Measurements from ENCODE around the gene CFAP97D1. TPM values are rescaled to one million over a fixed set of nuclear protein-coding genes. Genes with fewer than 3 reads are reported as not detected.

Gene CFAP97D1
- under 1 TPM in 4 of 12 donors, not detected in 8; 0.03 to 0.22 (median 0.13) TPM for polyA plus RNA-seq (ENCODE audit: insufficient read length in 12 of 12)
- long read RNA-seq, donor 1: 0 reads
- long read RNA-seq, donor 2: 0 reads
- long read RNA-seq, donor 3: 0 reads
- long read RNA-seq, donor 4: 0 reads
- long read RNA-seq, donor 5: 0 reads
- long read RNA-seq, donor 6: 0 reads
- long read RNA-seq, donor 7: 0 reads
- long read RNA-seq, donor 8: 0 reads
- long read RNA-seq, donor 9: 0 reads
- long read RNA-seq, donor 10: 0 reads
- long read RNA-seq, donor 11: 0 reads

- DNase-seq: no peak
These were observed at the start of gene CFAP97D1 for GRCh38 chr17:43780135-43780534. CFAP97D1 (plus strand) TSS chr17:43780435; CDS start chr17:43780463, 28 bp downstream.

GRCh38 chr17:43732958-43733357 lies 47.3 kb upstream of the CFAP97D1 start:
- DNase-seq: no peak

GRCh38 chr17:43733956-43734355 lies 46.3 kb upstream of the CFAP97D1 start:
- no peak for DNase-seq

- DNase-seq: no peak
These were observed 45.9 kb upstream of the CFAP97D1 start for GRCh38 chr17:43734376-43734775.

GRCh38 chr17:43736389-43736788 lies 43.8 kb upstream of the CFAP97D1 start:
- DNase-seq: no peak

GRCh38 chr17:43737722-43738121 lies 42.5 kb upstream of the CFAP97D1 start:
- DNase-seq: no peak

GRCh38 chr17:43740541-43740940 lies 39.7 kb upstream of the CFAP97D1 start:
- DNase-seq: no peak

- DNase-seq: no peak
These were observed 38.6 kb upstream of the CFAP97D1 start for GRCh38 chr17:43741636-43742035.

GRCh38 chr17:43745541-43745940 lies 34.7 kb upstream of the CFAP97D1 start:
- no peak for DNase-seq

- no peak for DNase-seq
These were observed 30.1 kb upstream of the CFAP97D1 start for GRCh38 chr17:43750153-43750552.

GRCh38 chr17:43753493-43754129 lies 26.6 kb upstream of the CFAP97D1 start:
- DNase-seq: no peak

- no peak for DNase-seq
These were observed 25.3 kb upstream of the CFAP97D1 start for GRCh38 chr17:43754947-43755346.

GRCh38 chr17:43755389-43755875 lies 24.8 kb upstream of the CFAP97D1 start:
- DNase-seq: no peak

GRCh38 chr17:43756201-43756600 lies 24.0 kb upstream of the CFAP97D1 start:
- no peak for DNase-seq

GRCh38 chr17:43757171-43757660 lies 23.0 kb upstream of the CFAP97D1 start:
- no peak for DNase-seq

GRCh38 chr17:43758086-43758485 lies 22.1 kb upstream of the CFAP97D1 start:
- DNase-seq: no peak

- no peak for DNase-seq
These were observed 21.6 kb upstream of the CFAP97D1 start, which contains the start of gene SOST for GRCh38 chr17:43758497-43759174. SOST (minus strand) TSS chr17:43758791; CDS start chr17:43758741, 50 bp downstream.

GRCh38 chr17:43759836-43760235 lies 20.4 kb upstream of the CFAP97D1 start:
- no peak for DNase-seq

- DNase-seq: peak; percentile 92
These were observed 19.9 kb upstream of the CFAP97D1 start for GRCh38 chr17:43760254-43760852.

- DNase-seq: peak; percentile 39
These were observed 13.7 kb upstream of the CFAP97D1 start for GRCh38 chr17:43766413-43767052.

- no peak for DNase-seq
These were observed 13.1 kb upstream of the CFAP97D1 start for GRCh38 chr17:43767053-43767712.
